IPS DF 4.7 (cell line): Measurements from ENCODE around the gene CLPTM1.
A peak's percentile ranks its signal among the peaks of the same experiment; 100 is the strongest.
"Not testable (repeated sequence)": the region's sequence is repeated elsewhere in the genome, so short reads cannot be mapped to it uniquely, and the experiment has no call there.

Source experiments
- DNase-seq: peaks from one replicate; pipeline ENCODE4 v3.0.0-alpha.2; 2013; ENCODE audit warnings: low spot score; ENCODE audit errors: extremely low read depth

CLPTM1 gene, protein sequence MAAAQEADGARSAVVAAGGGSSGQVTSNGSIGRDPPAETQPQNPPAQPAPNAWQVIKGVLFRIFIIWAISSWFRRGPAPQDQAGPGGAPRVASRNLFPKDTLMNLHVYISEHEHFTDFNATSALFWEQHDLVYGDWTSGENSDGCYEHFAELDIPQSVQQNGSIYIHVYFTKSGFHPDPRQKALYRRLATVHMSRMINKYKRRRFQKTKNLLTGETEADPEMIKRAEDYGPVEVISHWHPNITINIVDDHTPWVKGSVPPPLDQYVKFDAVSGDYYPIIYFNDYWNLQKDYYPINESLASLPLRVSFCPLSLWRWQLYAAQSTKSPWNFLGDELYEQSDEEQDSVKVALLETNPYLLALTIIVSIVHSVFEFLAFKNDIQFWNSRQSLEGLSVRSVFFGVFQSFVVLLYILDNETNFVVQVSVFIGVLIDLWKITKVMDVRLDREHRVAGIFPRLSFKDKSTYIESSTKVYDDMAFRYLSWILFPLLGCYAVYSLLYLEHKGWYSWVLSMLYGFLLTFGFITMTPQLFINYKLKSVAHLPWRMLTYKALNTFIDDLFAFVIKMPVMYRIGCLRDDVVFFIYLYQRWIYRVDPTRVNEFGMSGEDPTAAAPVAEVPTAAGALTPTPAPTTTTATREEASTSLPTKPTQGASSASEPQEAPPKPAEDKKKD

DNA sequence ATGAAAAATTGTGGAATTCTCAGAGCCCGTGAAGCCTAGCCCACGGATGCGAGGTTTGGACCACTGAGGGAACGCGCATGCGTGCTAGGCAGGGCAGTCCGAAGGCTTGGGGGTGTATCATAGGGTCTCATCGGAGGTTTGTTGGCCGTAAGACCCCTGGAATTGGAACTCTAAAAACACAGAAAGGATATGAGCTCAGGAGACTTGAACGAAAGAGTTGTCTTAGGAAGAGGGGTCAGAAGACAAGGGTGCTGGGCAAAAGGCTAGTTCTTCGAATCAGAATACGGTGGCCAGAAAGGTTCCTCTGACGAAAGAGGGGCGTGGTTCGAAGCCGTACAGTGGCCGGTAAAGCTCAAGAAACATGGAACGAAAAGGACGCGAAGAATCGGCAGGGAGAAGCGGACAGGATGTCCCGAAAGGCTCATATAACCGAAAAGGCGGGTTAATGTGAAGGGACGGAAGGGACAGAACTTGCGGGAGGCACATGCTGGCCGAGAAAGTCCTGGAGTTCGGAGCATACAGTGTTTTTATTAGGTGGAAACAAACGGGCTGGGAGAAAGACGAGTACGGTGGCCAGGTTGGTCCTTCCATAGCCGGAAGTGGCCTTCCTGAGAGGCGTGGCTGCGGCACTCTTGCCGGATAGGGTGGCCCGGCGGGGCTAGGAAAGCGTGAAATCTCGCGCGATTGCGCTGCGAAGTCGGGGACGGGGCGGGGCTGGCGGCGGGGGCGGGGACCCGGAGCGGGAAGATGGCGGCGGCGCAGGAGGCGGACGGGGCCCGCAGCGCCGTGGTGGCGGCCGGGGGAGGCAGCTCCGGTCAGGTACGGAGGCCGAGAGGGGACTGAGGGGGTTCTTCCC is at the start of gene CLPTM1:
CLPTM1 (plus strand) TSS at position 732 of the 856 bp plus-strand sequence; CDS start at position 748, 16 bp downstream.
- DNase-seq: peak; percentile 83

GRCh38 chr19:44905437-44906160 is 49.6 kb upstream of the CLPTM1 start, which contains the start of gene APOE:
TSS of gene APOE (plus strand) at chr19:44905796. CDS start at chr19:44906625, 829 bp downstream.
- DNase-seq: no peak

DNA sequence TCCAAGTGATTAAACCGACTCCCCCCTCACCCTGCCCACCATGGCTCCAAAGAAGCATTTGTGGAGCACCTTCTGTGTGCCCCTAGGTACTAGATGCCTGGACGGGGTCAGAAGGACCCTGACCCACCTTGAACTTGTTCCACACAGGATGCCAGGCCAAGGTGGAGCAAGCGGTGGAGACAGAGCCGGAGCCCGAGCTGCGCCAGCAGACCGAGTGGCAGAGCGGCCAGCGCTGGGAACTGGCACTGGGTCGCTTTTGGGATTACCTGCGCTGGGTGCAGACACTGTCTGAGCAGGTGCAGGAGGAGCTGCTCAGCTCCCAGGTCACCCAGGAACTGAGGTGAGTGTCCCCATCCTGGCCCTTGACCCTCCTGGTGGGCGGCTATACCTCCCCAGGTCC is 47.6 kb upstream of the CLPTM1 start:
- no peak for DNase-seq

- no peak for DNase-seq
Measured at GRCh38 chr19:44908074-44908835, 46.9 kb upstream of the CLPTM1 start.

DNA sequence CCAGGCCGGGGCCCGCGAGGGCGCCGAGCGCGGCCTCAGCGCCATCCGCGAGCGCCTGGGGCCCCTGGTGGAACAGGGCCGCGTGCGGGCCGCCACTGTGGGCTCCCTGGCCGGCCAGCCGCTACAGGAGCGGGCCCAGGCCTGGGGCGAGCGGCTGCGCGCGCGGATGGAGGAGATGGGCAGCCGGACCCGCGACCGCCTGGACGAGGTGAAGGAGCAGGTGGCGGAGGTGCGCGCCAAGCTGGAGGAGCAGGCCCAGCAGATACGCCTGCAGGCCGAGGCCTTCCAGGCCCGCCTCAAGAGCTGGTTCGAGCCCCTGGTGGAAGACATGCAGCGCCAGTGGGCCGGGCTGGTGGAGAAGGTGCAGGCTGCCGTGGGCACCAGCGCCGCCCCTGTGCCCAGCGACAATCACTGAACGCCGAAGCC is 46.3 kb upstream of the CLPTM1 start:
- no peak for DNase-seq

- DNase-seq: no peak
Measured at GRCh38 chr19:44909775-44910174, 45.4 kb upstream of the CLPTM1 start.

- DNase-seq: not testable (repeated sequence)
Measured at GRCh38 chr19:44911896-44912295, 43.3 kb upstream of the CLPTM1 start.

DNA sequence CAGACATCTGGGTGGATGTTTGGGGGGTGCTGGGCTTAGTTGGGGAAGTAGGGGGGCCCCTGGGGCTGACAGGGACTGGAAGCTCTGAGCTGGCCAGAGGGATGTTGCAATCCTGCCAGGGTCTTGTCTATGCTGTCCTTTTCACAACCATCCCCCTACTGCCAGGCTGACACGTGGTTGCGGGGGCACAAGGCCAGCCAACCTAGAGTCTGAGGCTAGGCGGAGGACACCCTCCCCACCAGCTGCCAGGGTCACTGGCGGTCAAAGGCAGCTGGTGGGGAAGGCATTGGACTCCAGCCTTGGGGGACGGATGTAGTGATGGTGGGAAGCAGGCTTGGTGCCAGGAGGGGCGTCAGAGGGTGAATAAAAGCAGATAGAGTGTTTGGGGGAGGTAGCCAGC is 42.3 kb upstream of the CLPTM1 start:
- no peak for DNase-seq

- not testable (repeated sequence) for DNase-seq
Measured at GRCh38 chr19:44913512-44914432, 41.4 kb upstream of the CLPTM1 start.

- not testable (repeated sequence) for DNase-seq
Measured at GRCh38 chr19:44914433-44915206, 40.6 kb upstream of the CLPTM1 start, which contains the start of gene APOC1. TSS of gene APOC1 (plus strand) at chr19:44914608. CDS start at chr19:44914892, 284 bp downstream.

GRCh38 chr19:44924243-44924725 is 30.9 kb upstream of the CLPTM1 start:
- no peak for DNase-seq

DNA sequence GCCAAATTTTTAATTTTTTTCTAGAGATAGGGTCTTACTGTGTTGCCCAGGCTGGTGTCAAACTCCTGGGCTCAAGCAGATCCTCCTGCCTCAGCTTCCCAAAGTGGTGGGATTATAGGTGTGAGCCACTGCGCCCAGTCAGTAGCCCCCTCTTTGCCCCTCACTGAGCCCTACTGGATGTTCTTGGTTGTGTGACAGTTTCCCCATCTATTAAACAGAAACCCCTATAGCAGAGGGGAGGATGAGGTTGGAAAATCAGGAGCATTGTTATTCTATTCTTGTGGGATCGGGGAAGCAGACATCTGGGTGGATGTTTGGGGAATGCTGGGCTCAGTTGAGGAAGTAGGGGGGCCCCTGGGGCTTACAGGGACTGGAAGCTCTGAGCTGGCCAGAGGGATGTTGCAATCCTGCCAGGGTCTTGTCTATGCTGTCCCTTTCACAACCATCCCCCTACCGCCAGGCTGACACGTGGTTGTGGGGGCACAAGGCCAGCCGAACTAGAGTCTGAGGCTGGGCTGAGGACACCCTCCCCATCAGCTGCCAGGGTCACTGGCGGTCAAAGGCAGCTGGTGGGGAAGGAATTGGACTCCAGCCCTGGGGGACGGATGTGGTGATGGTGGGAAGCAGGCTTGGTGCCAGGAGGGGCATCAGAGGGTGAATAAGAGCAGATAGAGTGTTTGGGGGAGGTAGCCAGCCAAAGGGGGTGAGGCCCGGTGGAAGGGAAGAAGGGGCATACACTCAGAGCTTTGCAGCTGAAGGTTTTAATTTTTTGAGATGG is 29.9 kb upstream of the CLPTM1 start:
- DNase-seq: no peak

- DNase-seq: not testable (repeated sequence)
Measured at GRCh38 chr19:44926245-44927077, 28.7 kb upstream of the CLPTM1 start.

GRCh38 chr19:44927746-44928145 is 27.4 kb upstream of the CLPTM1 start:
- no peak for DNase-seq

GRCh38 chr19:44930088-44930487 is 25.1 kb upstream of the CLPTM1 start:
- DNase-seq: no peak

- no peak for DNase-seq
Measured at GRCh38 chr19:44931541-44931940, 23.6 kb upstream of the CLPTM1 start.
